ENCODE measurements around the gene PKD1L1. TPM values are rescaled to one million over a fixed set of nuclear protein-coding genes. Genes with fewer than 3 reads are reported as not detected.

The PKD1L1 gene
- polyA plus RNA-seq, 1 of the 3 experiments (the other 2 are of a cell fraction), result 0.10 TPM

GRCh38 chr7:47887016-47887640, 61.1 kb downstream of the PKD1L1 start:
- Histone ChIP-seq H4K20me1 (ENCODE audit: insufficient read depth) (no peaks in the 10 kb centered on the region), H3K9me3 (no peaks in the 10 kb centered on the region), H3K27ac (ENCODE audit: low read depth in 2 of 2, low read length in 1 of 2) (no peak overlapping the region), H3K4me1 (ENCODE audit: control insufficient read depth in 1 of 2, insufficient read depth in 2 of 2, low read depth in 1 of 2, low read length in 1 of 2) (no peaks in the 10 kb centered on the region; a peak in 1 of 4 replicates), H2AFZ (ENCODE audit: low read depth) (no peak overlapping the region), H3K9me2 (no peaks in the 10 kb centered on the region), H3K4me2 (no peak overlapping the region), H3K4me3 (ENCODE audit: low read depth in 2 of 2, low read length in 1 of 2) (no peak overlapping the region), H3K36me3 (replicated peaks in 1 of 2; ENCODE audit: control insufficient read depth in 1 of 2, insufficient read depth in 2 of 2, low read length in 1 of 2) (no peaks in the 10 kb centered on the region), H3K79me2 (ENCODE audit: insufficient read depth) (no peaks in the 10 kb centered on the region), H3K9ac (no peak overlapping the region), H3F3A (replicated peaks; ENCODE audit: insufficient read depth) (no peaks in the 10 kb centered on the region), H3K27me3 (ENCODE audit: insufficient read depth) (peaks cover 46% of the 10 kb centered on the region; the same call in 1 of the 2 replicates)
- TF ChIP-seq POLR2AphosphoS5 (IDR thresholded peaks at IDR 0.05; ENCODE audit: low read depth, low read length) (no peak), TAF1 (IDR thresholded peaks at IDR 0.05; ENCODE audit: borderline replicate concordance, low read depth, low read length) (no peak), ELF1 (IDR thresholded peaks at IDR 0.05) (no peak)
- ChIA-PET POLR2A (no interaction called here), CTCF (interaction anchor here (0.9 to 2.0 kb wide), 2 partner anchors 22 to 59 kb away, joined by 4 to 5 read pairs; no protein-coding TSS in a partner anchor)
- no peak for DNase-seq
- WGBS (ENCODE audit: low lambda C conversion rate), result 64% methylated on average over 6 of the region's 7 CpGs

GRCh38 chr7:47885987-47886811, 62.1 kb downstream of the PKD1L1 start:
- Histone ChIP-seq H3K9me2 (no peaks in the 10 kb centered on the region), H3K36me3 (replicated peaks in 1 of 2; ENCODE audit: control insufficient read depth in 1 of 2, insufficient read depth in 2 of 2, low read length in 1 of 2) (no peaks in the 10 kb centered on the region), H3K9me3 (no peaks in the 10 kb centered on the region), H4K20me1 (ENCODE audit: insufficient read depth) (no peaks in the 10 kb centered on the region), H3K79me2 (ENCODE audit: insufficient read depth) (no peaks in the 10 kb centered on the region), H3K27ac (ENCODE audit: low read depth in 2 of 2, low read length in 1 of 2) (no peak overlapping the region), H3K4me1 (ENCODE audit: control insufficient read depth in 1 of 2, insufficient read depth in 2 of 2, low read depth in 1 of 2, low read length in 1 of 2) (no peaks in the 10 kb centered on the region; a peak in 1 of 4 replicates), H3F3A (replicated peaks; ENCODE audit: insufficient read depth) (no peaks in the 10 kb centered on the region), H2AFZ (ENCODE audit: low read depth) (no peak overlapping the region), H3K27me3 (ENCODE audit: insufficient read depth) (peaks cover 53% of the 10 kb centered on the region; the same call in 1 of the 2 replicates), H3K9ac (no peak overlapping the region), H3K4me2 (no peak overlapping the region), H3K4me3 (ENCODE audit: low read depth in 2 of 2, low read length in 1 of 2) (no peak overlapping the region)
- TF ChIP-seq FOSL2 (IDR thresholded peaks at IDR 0.05; ENCODE audit: borderline replicate concordance, low read depth), result no peak
- no peak for TF ChIP-seq ELF1 (IDR thresholded peaks at IDR 0.05)
- TF ChIP-seq NRF1 (IDR thresholded peaks at IDR 0.05; ENCODE audit: low read depth, low read length), result no peak
- no peak for TF ChIP-seq RFX5 (IDR thresholded peaks at IDR 0.05; ENCODE audit: low read length)
- no peak for TF ChIP-seq CHD2 (IDR thresholded peaks at IDR 0.05; ENCODE audit: low read length, partially characterized antibody)
- no peak for TF ChIP-seq USF1 (IDR thresholded peaks at IDR 0.05; ENCODE audit: borderline replicate concordance, low read depth)
- no peak for TF ChIP-seq MAX (IDR thresholded peaks at IDR 0.05; ENCODE audit: low read depth)
- TF ChIP-seq YY1 (IDR thresholded peaks at IDR 0.05; ENCODE audit: low read depth), result no peak
- no peak for TF ChIP-seq REST (IDR thresholded peaks at IDR 0.05; ENCODE audit: low read depth, low read length)
- no peak for TF ChIP-seq EP300 (IDR thresholded peaks at IDR 0.05; ENCODE audit: borderline replicate concordance in 1 of 2, low read depth in 1 of 2, low read length in 1 of 2)
- no peak for TF ChIP-seq RXRA (IDR thresholded peaks at IDR 0.05; ENCODE audit: borderline replicate concordance, low read depth)
- TF ChIP-seq CTCF (IDR thresholded peaks at IDR 0.05), result no peak
- no peak for TF ChIP-seq POLR2AphosphoS5 (IDR thresholded peaks at IDR 0.05; ENCODE audit: low read depth, low read length)
- no peak for DNase-seq
- POLR2A ChIA-PET, result no interaction called here
- CTCF ChIA-PET, result no interaction called here
- WGBS (ENCODE audit: low lambda C conversion rate), result 57% methylated on average over 12 of the region's 12 CpGs

All from SK-N-SH (cell line).